ENCODE data around the gene HHAT. TPM values are rescaled to one million over a fixed set of nuclear protein-coding genes. Genes with fewer than 3 reads are reported as not detected.

HHAT gene
- total and polyA plus RNA-seq, 2 experiments from 2014 or later: 1.6 to 1.9 TPM

DNA sequence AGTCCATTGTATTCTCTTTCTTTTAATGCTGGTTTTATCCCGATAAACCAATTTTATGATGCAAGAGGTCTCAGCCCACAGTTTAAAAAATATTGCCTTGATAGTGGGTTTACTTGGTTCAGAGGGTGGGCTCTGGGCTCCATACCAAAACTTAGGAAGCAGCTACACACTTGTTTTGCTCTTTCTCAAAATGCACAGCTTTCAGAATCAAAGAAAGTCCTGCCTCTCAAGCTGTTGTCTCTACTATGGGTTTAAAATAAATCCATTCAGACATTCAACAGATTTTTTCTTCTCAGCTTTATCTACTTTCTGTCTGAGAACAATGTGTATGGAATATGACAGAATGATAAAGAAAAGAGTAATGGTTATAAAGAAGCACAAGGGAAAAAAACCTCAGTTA, 14.8 kb upstream of the HHAT start:
- Histone ChIP-seq H3K27me3 (replicated peaks; ENCODE audit: insufficient read depth) (peaks cover 20% of the 10 kb centered on the region), H3K36me3 (ENCODE audit: low read depth) (no peaks in the 10 kb centered on the region), H3K9me3 (ENCODE audit: low read depth) (no peaks in the 10 kb centered on the region), H3K9me2 (ENCODE audit: insufficient read depth) (no peaks in the 10 kb centered on the region), H4K20me1 (ENCODE audit: insufficient read depth) (no peaks in the 10 kb centered on the region), H3F3A (ENCODE audit: insufficient read depth) (no peaks in the 10 kb centered on the region), H3K4me1 (ENCODE audit: insufficient read depth) (no peaks in the 10 kb centered on the region), H2AFZ (no peak overlapping the region), H3K4me3 (no peak overlapping the region), H3K79me2 (ENCODE audit: insufficient read depth) (no peaks in the 10 kb centered on the region), H3K27ac (no peak overlapping the region), H3K4me2 (ENCODE audit: unreplicated experiment) (no peak overlapping the region), H3K9ac (no peak overlapping the region)
- DNase-seq: no peak
- in situ Hi-C loops (cut with MboI): no loop called here
- TF ChIP-seq EZH2phosphoT487 (IDR thresholded peaks at IDR 0.05; ENCODE audit: insufficient read depth, low read depth) (no peak), EZH2 (IDR thresholded peaks at IDR 0.05; ENCODE audit: insufficient read depth, poor library complexity, severe bottlenecking) (no peak)
- WGBS, 2 experiments (ENCODE audit: low coverage in 1 of 2, low lambda C conversion rate in 2 of 2, missing lambda C conversion rate in 2 of 2): 84 to 85% methylated on average over 1 of the region's 1 CpG

DNA sequence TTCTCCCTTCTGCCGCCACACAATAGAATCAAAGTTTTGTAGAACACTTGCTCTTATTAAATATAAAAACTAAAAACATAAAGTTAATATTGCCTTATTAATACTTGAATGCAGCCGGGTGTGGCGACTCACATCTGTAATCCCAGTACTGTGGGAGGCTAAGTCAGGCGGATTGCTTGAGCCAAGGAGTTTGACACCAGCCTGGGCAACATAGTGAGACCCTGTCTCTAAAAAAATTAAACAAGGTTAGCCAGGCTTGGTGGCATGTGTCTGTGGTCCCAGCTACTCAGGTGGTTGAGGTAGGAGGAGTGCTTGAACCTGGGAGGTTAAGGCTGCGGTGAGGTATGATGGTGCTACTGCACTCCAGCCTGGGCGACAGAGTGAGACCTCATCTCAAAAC, 13.2 kb upstream of the HHAT start:
- H3K4me3 ChIP-seq: no peak overlapping the region
- in situ Hi-C loops (cut with MboI): loop anchor here (5.0 kb wide), 1 partner anchor 173 kb away; no protein-coding TSS in a partner anchor
- H3K79me2 ChIP-seq (ENCODE audit: insufficient read depth): no peaks in the 10 kb centered on the region
- WGBS, 2 experiments (ENCODE audit: low coverage in 1 of 2, low lambda C conversion rate in 2 of 2, missing lambda C conversion rate in 2 of 2): 69 to 74% methylated on average over 6 of the region's 6 CpGs
- no peak for DNase-seq
- TF ChIP-seq EZH2 (IDR thresholded peaks at IDR 0.05; ENCODE audit: insufficient read depth, poor library complexity, severe bottlenecking) (no peak), EZH2phosphoT487 (IDR thresholded peaks at IDR 0.05; ENCODE audit: insufficient read depth, low read depth) (no peak)
- no peak overlapping the region for H3K27ac ChIP-seq
- no peaks in the 10 kb centered on the region for H3K36me3 ChIP-seq (ENCODE audit: low read depth)
- no peaks in the 10 kb centered on the region for H3F3A ChIP-seq (ENCODE audit: insufficient read depth)
- no peaks in the 10 kb centered on the region for H3K4me1 ChIP-seq (ENCODE audit: insufficient read depth)
- H3K9me2 ChIP-seq (ENCODE audit: insufficient read depth): no peaks in the 10 kb centered on the region
- peaks cover 14% of the 10 kb centered on the region for H3K27me3 ChIP-seq (replicated peaks; ENCODE audit: insufficient read depth)
- H2AFZ ChIP-seq: no peak overlapping the region
- H3K4me2 ChIP-seq (ENCODE audit: unreplicated experiment): no peak overlapping the region
- no peak overlapping the region for H3K9ac ChIP-seq
- H4K20me1 ChIP-seq (ENCODE audit: insufficient read depth): no peaks in the 10 kb centered on the region
- no peaks in the 10 kb centered on the region for H3K9me3 ChIP-seq (ENCODE audit: low read depth)

DNA sequence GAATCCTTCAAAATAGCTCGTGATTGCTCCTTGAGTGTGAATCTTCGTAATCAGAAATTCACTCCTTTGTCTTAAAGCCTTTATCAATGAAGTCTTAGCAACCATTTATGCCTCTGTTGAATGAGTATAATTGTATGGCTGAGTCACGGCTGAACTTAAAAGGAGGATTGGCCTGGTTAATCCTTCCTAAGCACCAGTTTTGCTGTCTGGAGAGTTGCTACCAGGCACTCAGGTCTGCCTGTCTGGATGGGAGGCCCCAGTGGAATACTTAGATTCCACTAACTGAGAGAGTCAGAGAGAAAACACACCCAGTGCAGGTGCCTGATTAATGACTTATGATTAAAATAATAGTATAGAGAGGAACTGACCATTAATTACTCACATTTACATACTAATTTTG, 7.6 kb upstream of the HHAT start:
- Histone ChIP-seq H2AFZ (no peak overlapping the region), H3K9me2 (ENCODE audit: insufficient read depth) (no peaks in the 10 kb centered on the region), H4K20me1 (ENCODE audit: insufficient read depth) (no peaks in the 10 kb centered on the region), H3K4me3 (no peak overlapping the region), H3K27me3 (replicated peaks; ENCODE audit: insufficient read depth) (peaks cover 5% of the 10 kb centered on the region), H3F3A (ENCODE audit: insufficient read depth) (no peaks in the 10 kb centered on the region), H3K9ac (no peak overlapping the region), H3K9me3 (ENCODE audit: low read depth) (no peaks in the 10 kb centered on the region), H3K79me2 (ENCODE audit: insufficient read depth) (no peaks in the 10 kb centered on the region), H3K4me1 (ENCODE audit: insufficient read depth) (no peaks in the 10 kb centered on the region), H3K27ac (no peak overlapping the region), H3K36me3 (ENCODE audit: low read depth) (no peaks in the 10 kb centered on the region), H3K4me2 (ENCODE audit: unreplicated experiment) (no peak overlapping the region)
- TF ChIP-seq EZH2phosphoT487 (IDR thresholded peaks at IDR 0.05; ENCODE audit: insufficient read depth, low read depth) (no peak), EZH2 (IDR thresholded peaks at IDR 0.05; ENCODE audit: insufficient read depth, poor library complexity, severe bottlenecking) (no peak)
- in situ Hi-C loops (cut with MboI): no loop called here
- DNase-seq: no peak
- 59 to 70% methylated on average over 3 of the region's 3 CpGs for WGBS, 2 experiments (ENCODE audit: low coverage in 1 of 2, low lambda C conversion rate in 2 of 2, missing lambda C conversion rate in 2 of 2)

DNA sequence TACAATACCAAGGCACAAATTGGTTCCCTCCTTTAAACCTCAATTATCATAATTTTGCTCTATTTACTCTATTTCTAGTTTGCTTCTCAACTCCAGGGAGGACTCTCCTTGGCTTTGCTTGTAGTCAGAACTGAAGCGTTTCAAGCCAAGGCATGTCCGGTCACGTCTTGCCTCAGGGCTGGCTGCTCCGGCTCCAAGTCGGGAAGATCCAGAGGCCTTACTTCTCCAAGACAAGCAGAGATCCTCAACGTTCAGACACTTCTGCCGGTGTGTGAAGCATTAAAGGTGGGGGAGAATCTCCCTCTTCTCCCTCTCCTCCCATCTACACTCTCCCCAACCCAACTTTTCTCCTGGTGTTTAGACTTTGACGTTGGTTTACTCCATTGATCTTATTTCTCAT, 7.2 kb upstream of the HHAT start:
- DNase-seq: no peak
- Histone ChIP-seq H3K9ac (no peak overlapping the region), H3K9me2 (ENCODE audit: insufficient read depth) (no peaks in the 10 kb centered on the region), H3K4me1 (ENCODE audit: insufficient read depth) (no peaks in the 10 kb centered on the region), H2AFZ (no peak overlapping the region), H3K4me3 (no peak overlapping the region), H3K4me2 (ENCODE audit: unreplicated experiment) (no peak overlapping the region), H3F3A (ENCODE audit: insufficient read depth) (no peaks in the 10 kb centered on the region), H3K27me3 (replicated peaks; ENCODE audit: insufficient read depth) (peaks cover 5% of the 10 kb centered on the region), H3K79me2 (ENCODE audit: insufficient read depth) (no peaks in the 10 kb centered on the region), H4K20me1 (ENCODE audit: insufficient read depth) (no peaks in the 10 kb centered on the region), H3K9me3 (ENCODE audit: low read depth) (no peaks in the 10 kb centered on the region), H3K27ac (no peak overlapping the region), H3K36me3 (ENCODE audit: low read depth) (no peaks in the 10 kb centered on the region)
- in situ Hi-C loops (cut with MboI): no loop called here
- 68 to 73% methylated on average over 8 of the region's 8 CpGs for WGBS, 2 experiments (ENCODE audit: low coverage in 1 of 2, low lambda C conversion rate in 2 of 2, missing lambda C conversion rate in 2 of 2)
- TF ChIP-seq EZH2 (IDR thresholded peaks at IDR 0.05; ENCODE audit: insufficient read depth, poor library complexity, severe bottlenecking) (no peak), EZH2phosphoT487 (IDR thresholded peaks at IDR 0.05; ENCODE audit: insufficient read depth, low read depth) (no peak)

DNA sequence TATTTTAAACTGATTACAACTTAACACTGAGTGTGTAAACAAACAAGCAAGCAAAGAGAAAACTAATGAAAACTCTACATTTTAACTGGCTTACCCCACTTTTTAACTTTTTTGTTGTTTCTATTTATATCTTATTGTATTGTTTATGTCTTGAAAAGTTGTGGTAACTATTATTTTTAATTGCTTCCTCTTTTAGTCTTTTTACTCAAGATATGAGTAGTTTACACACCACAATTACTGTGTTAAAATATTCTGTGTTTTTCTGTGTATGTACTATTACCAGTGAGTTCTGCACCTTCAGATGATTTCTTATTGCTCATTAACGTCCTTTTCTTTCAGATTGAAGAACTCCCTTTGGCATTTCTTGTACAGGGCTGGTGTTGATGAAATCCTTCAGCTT, 4.7 kb upstream of the HHAT start:
- no peaks in the 10 kb centered on the region for H3K9me3 ChIP-seq (ENCODE audit: low read depth)
- no peaks in the 10 kb centered on the region for H3F3A ChIP-seq (ENCODE audit: insufficient read depth)
- H3K27ac ChIP-seq: no peak overlapping the region
- H3K4me2 ChIP-seq (ENCODE audit: unreplicated experiment): no peak overlapping the region
- no peak overlapping the region for H3K4me3 ChIP-seq
- in situ Hi-C loops (cut with MboI): no loop called here
- H3K36me3 ChIP-seq (ENCODE audit: low read depth): no peaks in the 10 kb centered on the region
- H3K9me2 ChIP-seq (ENCODE audit: insufficient read depth): no peaks in the 10 kb centered on the region
- no peak overlapping the region for H2AFZ ChIP-seq
- no peaks in the 10 kb centered on the region for H3K4me1 ChIP-seq (ENCODE audit: insufficient read depth)
- no peaks in the 10 kb centered on the region for H3K79me2 ChIP-seq (ENCODE audit: insufficient read depth)
- H4K20me1 ChIP-seq (ENCODE audit: insufficient read depth): no peaks in the 10 kb centered on the region
- TF ChIP-seq EZH2phosphoT487 (IDR thresholded peaks at IDR 0.05; ENCODE audit: insufficient read depth, low read depth) (no peak), EZH2 (IDR thresholded peaks at IDR 0.05; ENCODE audit: insufficient read depth, poor library complexity, severe bottlenecking) (no peak)
- H3K9ac ChIP-seq: no peak overlapping the region
- DNase-seq: no peak
- WGBS, 2 experiments (ENCODE audit: low coverage in 1 of 2, low lambda C conversion rate in 2 of 2, missing lambda C conversion rate in 2 of 2): 0 to 11% methylated on average over 1 of the region's 1 CpG
- no peaks in the 10 kb centered on the region for H3K27me3 ChIP-seq (replicated peaks; ENCODE audit: insufficient read depth)

Data from GM23248 (cell line).